Thoracic aorta (tissue), 2 donors: ENCODE measurements around the gene PTGR3. TPM values are rescaled to one million over a fixed set of nuclear protein-coding genes. Genes with fewer than 3 reads are reported as not detected.

Source experiments
- ATAC-seq: fragments of 150-250 bp; one replicate; pipeline ENCODE4 v1.8.0; 2017; ENCODE audit warnings: low read depth; ENCODE audit not compliant: insufficient number of reproducible peaks, low FRiP score
- DNase-seq: peaks from one replicate; pipeline ENCODE4 v3.0.0-alpha.2; 2020; ENCODE audit warnings: low spot score
- H3K27ac ChIP-seq, 2 donors: fragments of 200-600 bp; sonication (generic); 1 replicate in 1 of 2; 2 replicates in 1 of 2; pipeline ENCODE4 v1.5.1; 2016; ENCODE audit warnings: mild to moderate bottlenecking in 2 of 2, moderate library complexity in 2 of 2
- H3K27me3 ChIP-seq: fragments of 200-600 bp; sonication (generic); replicated peaks from 2 replicates; pipeline ENCODE4 v1.6.0; 2016; ENCODE audit warnings: mild to moderate bottlenecking; ENCODE audit not compliant: insufficient read depth
- H3K36me3 ChIP-seq: fragments of 200-600 bp; sonication (generic); one replicate; pipeline ENCODE4 v1.5.1; 2016
- H3K4me1 ChIP-seq, 2 donors: fragments of 200-600 bp; sonication (generic); 1 replicate in 1 of 2; 2 replicates in 1 of 2; pipeline versions ENCODE4 v1.5.1 to v1.6.0; 2016; ENCODE audit warnings: low read depth in 2 of 2, mild to moderate bottlenecking in 1 of 2; ENCODE audit not compliant: control insufficient read depth in 1 of 2
- H3K4me3 ChIP-seq: fragments of 200-600 bp; sonication (generic); 2 replicates; pipeline ENCODE4 v1.5.1; 2016; ENCODE audit warnings: mild to moderate bottlenecking
- H3K9me3 ChIP-seq: fragments of 200-600 bp; sonication (generic); 2 replicates; pipeline ENCODE4 v1.5.1; 2016
- total RNA-seq, 2 donors: library from RNA; depleted of rRNA; stranded (reverse); fragments of >200 nt; gene quantifications; one replicate each; pipeline versions ENCODE4 v1.1.0 to v1.2.3, GENCODE V29; 2016
- TF ChIP-seq, protein P1 (sequence below): fragments of 200-600 bp; sonication (generic); IDR thresholded peaks from one replicate; pipeline ENCODE4 v1.5.1; 2019; ENCODE audit warnings: antibody characterized with exemption

PTGR3 gene
- total RNA-seq, 2 donors from 2014 or later = 11.2 to 21.7 TPM

- no peaks in the 10 kb centered on the region for H3K9me3 ChIP-seq
- no peak overlapping the region for H3K4me3 ChIP-seq
- H3K27me3 ChIP-seq = no peaks in the 10 kb centered on the region
- H3K4me1 ChIP-seq = peaks cover 9 to 20% of the 10 kb centered on the region in 2 donors
- H3K36me3 ChIP-seq = no peaks in the 10 kb centered on the region
- no peak for ATAC-seq
- no peak overlapping the region for H3K27ac ChIP-seq
- TF ChIP-seq, protein P1, sequence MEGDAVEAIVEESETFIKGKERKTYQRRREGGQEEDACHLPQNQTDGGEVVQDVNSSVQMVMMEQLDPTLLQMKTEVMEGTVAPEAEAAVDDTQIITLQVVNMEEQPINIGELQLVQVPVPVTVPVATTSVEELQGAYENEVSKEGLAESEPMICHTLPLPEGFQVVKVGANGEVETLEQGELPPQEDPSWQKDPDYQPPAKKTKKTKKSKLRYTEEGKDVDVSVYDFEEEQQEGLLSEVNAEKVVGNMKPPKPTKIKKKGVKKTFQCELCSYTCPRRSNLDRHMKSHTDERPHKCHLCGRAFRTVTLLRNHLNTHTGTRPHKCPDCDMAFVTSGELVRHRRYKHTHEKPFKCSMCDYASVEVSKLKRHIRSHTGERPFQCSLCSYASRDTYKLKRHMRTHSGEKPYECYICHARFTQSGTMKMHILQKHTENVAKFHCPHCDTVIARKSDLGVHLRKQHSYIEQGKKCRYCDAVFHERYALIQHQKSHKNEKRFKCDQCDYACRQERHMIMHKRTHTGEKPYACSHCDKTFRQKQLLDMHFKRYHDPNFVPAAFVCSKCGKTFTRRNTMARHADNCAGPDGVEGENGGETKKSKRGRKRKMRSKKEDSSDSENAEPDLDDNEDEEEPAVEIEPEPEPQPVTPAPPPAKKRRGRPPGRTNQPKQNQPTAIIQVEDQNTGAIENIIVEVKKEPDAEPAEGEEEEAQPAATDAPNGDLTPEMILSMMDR = no peak
- DNase-seq = no peak
These were observed 20.0 kb upstream of the PTGR3 start for GRCh38 chr18:75228967-75229366.

DNA sequence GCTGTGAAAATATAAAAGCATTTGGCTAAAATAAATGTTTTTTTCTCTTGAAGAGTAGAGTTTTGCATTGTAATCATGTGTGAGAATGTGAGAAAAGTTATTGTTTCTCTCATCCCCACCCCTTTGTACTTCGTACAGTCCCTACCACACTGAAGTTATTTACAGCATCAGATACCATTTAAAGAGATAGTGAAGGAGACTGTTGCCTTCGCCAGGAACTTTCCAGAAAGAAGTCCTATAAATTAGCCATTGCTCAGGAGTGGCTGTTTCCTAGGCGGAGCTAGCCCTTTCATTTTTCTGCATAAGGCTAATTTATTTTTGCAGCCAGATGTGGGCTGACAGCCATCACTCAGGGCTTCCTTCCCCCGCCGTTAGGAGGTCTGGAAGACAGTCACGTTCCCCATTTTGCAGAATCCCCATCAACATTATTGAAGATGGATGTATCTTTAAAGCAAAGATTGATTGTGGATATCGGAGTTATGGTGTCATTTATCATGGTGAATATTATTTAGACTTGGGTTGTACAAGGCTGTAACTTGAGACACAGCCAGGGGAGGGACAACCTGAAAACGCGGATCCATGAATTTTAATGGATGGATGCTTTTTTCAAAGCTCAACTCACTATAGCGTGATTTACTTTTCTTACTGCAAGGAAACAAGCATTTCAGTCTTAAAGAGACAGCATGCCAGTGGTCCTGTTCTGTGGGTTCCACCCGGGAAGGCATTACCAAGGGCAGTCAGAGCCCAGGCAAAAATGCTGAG is 18.8 kb upstream of the PTGR3 start:
- no peak for ATAC-seq
- peaks cover 9 to 20% of the 10 kb centered on the region in 2 donors for H3K4me1 ChIP-seq
- H3K9me3 ChIP-seq = no peaks in the 10 kb centered on the region
- DNase-seq = no peak
- H3K27ac ChIP-seq = no peak overlapping the region
- no peaks in the 10 kb centered on the region for H3K36me3 ChIP-seq
- peak overlapping the region; percentile 61 for H3K4me3 ChIP-seq
- TF ChIP-seq, protein P1 = no peak
- H3K27me3 ChIP-seq = no peaks in the 10 kb centered on the region

DNA sequence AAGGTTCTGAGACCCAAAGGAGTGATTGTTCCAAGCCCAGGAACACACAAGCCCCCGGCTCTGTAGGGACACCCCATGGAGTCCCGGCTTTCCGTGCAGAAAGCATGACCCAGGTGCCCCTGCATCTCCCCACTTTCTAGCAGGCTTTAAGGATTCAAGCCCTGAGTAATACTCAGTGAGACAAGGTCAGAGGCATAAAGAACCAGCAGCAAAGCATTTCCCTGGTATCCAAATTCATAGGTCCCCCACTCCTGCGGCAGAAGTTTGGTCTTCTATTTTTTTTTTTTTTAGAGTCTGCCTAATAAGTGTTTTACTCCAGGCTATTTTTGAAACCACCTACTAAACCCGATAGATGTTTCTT is 18.0 kb upstream of the PTGR3 start:
- DNase-seq = no peak
- Histone ChIP-seq H3K27ac (no peak overlapping the region), H3K36me3 (no peaks in the 10 kb centered on the region), H3K4me1 (peaks cover 9 to 20% of the 10 kb centered on the region in 2 donors), H3K4me3 (peak overlapping the region; percentile 61), H3K9me3 (no peaks in the 10 kb centered on the region), H3K27me3 (no peaks in the 10 kb centered on the region)
- TF ChIP-seq, protein P1 = no peak
- no peak for ATAC-seq

GRCh38 chr18:75226286-75226955 is 17.5 kb upstream of the PTGR3 start:
- H3K27ac ChIP-seq = no peak overlapping the region
- no peaks in the 10 kb centered on the region for H3K36me3 ChIP-seq
- H3K4me1 ChIP-seq = peaks cover 11 to 20% of the 10 kb centered on the region in 2 donors
- no peak for ATAC-seq
- DNase-seq = no peak
- H3K4me3 ChIP-seq = peak overlapping the region; percentile 61
- no peaks in the 10 kb centered on the region for H3K27me3 ChIP-seq
- TF ChIP-seq, protein P1 = no peak
- no peaks in the 10 kb centered on the region for H3K9me3 ChIP-seq

DNA sequence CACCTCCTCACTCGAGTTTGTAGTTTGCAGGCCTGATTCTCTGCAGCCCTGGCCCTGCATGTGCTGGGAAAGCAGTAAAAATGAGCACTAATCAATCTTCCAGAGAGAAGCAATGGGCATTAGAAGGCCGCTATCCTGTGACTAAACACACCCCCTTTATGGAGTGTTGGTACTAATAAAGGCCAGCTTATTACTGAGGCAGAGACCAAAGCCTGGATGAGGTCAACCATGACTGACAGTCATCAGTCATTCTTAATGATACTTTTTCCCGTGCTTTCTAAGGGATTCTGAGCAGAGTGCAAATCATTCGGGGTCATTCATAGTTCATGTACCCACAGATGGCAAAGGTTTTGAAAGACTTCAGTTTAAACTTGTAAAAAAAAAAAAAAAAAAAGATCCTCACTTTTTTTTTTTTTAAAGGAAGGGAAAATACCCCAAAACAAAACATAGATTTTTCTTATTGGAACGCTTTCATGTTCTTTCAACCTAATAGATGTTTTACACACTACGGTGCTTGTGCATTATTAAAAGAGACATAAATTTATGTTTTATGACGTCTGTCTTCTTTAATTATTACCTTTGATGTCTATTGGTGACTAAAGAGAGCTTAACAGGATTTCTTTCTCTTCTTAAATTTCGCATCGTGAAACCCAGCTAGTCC is 14.9 kb upstream of the PTGR3 start:
- no peak for DNase-seq
- Histone ChIP-seq H3K27ac (no peak overlapping the region), H3K9me3 (no peaks in the 10 kb centered on the region), H3K4me1 (peaks cover 17 to 27% of the 10 kb centered on the region in 2 donors), H3K27me3 (no peaks in the 10 kb centered on the region), H3K36me3 (no peaks in the 10 kb centered on the region), H3K4me3 (no peak overlapping the region)
- TF ChIP-seq, protein P1 = no peak
- no peak for ATAC-seq
